Subcutaneous adipose tissue (tissue), 4 donors: ENCODE results near the gene FAM171A1. TPM values are rescaled to one million over a fixed set of nuclear protein-coding genes. Genes with fewer than 3 reads are reported as not detected.

ENCODE experiments used
- CTCF ChIP-seq: fragments of 450-650 bp; IDR thresholded peaks from one replicate; pipeline ENCODE4 v1.5.1; 2016; ENCODE audit warnings: low read depth, mild to moderate bottlenecking, control low read depth, antibody characterized with exemption, moderate library complexity
- total RNA-seq, 4 donors: library from RNA; depleted of rRNA; stranded (reverse); fragments of >200 nt; gene quantifications; one replicate each; pipeline ENCODE4 v1.1.0, GENCODE V29; 2016

FAM171A1 gene
- total RNA-seq, 4 donors from 2014 or later: 9.2 to 23.6 (median 12.2) TPM

DNA sequence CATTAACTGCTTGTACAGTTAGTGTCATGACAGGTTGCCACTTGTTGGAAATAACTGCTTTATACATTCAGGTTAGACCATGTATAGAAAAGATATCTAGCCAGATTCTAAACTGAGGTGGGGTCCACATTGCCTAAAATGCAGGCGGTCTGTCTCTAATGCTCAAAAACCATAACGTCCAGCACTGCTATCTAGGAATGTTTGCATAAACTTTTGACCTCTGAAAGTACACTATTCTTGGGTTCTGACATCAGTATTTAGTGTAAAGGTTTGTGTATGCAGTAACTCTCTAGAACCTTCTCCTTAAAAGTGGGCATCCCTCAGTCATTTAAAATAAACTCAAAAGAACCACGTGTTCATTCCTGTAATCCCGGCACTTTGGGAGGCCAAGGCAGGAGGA lies 10.3 kb upstream of the FAM171A1 start:
- no peak for TF ChIP-seq CTCF

DNA sequence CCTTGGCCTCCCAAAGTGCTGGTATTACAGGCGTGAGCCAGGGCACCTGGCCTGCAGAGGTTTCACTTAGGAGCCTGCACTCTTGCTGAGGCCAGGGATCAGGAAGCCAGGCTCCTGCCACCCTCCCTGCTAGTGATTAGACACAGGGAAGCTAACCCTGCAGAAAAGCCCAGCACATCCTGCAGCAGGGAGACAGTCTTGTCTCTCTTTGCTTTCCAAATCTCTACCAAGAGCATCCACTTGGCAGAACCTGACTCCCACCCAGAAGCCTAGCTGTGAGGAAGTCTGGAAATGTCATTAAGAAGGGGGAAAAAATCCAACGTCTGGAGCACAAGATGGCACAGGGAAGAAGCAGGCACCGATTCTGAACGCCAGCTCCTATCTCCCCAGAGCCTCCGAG lies 8.0 kb upstream of the FAM171A1 start:
- TF ChIP-seq CTCF: no peak

GRCh38 chr10:15378569-15378968 lies 7.5 kb upstream of the FAM171A1 start:
- TF ChIP-seq CTCF: no peak

GRCh38 chr10:15374566-15374965 lies 3.5 kb upstream of the FAM171A1 start:
- no peak for TF ChIP-seq CTCF

DNA sequence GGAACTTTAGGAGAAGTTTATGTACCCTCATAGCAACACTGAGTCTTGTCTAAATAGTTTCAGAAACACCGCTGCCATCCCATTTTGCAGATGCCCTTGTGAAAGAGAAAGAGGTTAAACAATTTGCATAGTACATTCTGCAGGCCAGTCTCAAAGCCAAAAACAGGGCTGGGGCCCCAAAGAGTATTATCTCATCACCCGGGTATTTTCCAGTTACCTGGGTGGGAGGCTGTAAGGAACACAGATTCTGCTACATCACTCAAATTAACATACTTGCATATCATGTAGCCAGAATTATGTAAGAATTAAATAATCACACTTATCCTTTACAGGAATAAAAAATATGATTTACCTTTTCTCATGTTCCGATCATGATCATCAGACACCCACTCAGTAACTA lies 3.1 kb upstream of the FAM171A1 start:
- TF ChIP-seq CTCF: no peak

GRCh38 chr10:15373199-15373598 lies 2.1 kb upstream of the FAM171A1 start:
- TF ChIP-seq CTCF: no peak

DNA sequence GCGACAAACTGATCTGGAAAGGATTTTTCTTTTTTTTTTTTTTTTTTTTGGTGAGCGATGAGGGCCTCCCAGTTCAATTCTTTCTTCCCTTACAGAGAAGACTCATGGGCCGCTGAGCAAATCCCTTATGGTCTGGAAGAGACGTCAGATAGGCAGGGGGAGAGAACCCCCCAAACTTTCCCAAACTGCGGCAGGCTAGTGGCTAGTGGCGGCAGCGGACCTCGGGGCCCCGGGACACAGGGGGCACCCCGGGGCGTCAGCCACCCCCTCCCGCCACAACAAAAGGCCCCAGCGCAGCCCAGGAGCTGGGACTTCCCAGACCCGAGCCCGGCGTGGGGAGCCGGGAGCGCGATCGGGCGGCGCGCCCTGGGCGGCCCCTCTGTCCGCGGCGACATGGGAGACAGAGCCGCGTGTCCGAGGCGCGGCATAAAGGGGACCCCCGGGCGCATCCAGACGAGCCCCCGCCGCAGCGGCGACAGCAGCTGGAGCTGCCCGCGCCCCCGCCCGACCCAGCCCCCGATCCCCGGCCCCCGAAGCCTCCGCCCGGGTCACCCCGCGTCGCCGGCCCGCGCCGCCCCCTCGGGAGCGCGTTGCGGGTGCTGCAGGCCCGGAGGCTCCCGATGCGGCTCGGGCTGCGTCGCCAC lies 755 bp downstream of the FAM171A1 start:
- no peak for TF ChIP-seq CTCF
